Activated CD8-positive, alpha-beta T cell treated with anti-CD3 and anti-CD28 coated beads for 36 hours (primary cell): Measurements from ENCODE around the gene RPS6KL1. TPM values are rescaled to one million over a fixed set of nuclear protein-coding genes. Genes with fewer than 3 reads are reported as not detected.

Experiments used
- ATAC-seq: fragments of 200-7000 bp; cut with Tn5 transposase; one replicate; pipeline ENCODE4 v1.10.0; 2021; ENCODE audit warnings: mild to moderate bottlenecking, moderate library complexity
- CTCF ChIA-PET: fragments of 350-600 bp; sonication (Branson Sonifier 250); formaldehyde crosslinking; loops from one replicate; lab custom pipeline; 2021; ENCODE audit warnings: antibody characterized with exemption; lab: Charles Lee
- POLR2A ChIA-PET: fragments of 350-600 bp; sonication (Branson Sonifier 250); formaldehyde crosslinking; loops from one replicate; lab custom pipeline; 2021; ENCODE audit warnings: antibody characterized with exemption; lab: Charles Lee
- DNase-seq: peaks from one replicate; pipeline ENCODE4 v3.0.0-alpha.2; 2020
- H3K27ac Mint-ChIP-seq: one replicate; pipeline ENCODE4 v1.8.0; 2021; ENCODE audit warnings: mild to moderate bottlenecking, mixed read lengths
- H3K27me3 Mint-ChIP-seq: one replicate; pipeline ENCODE4 v1.8.0; 2021; ENCODE audit warnings: mixed read lengths
- H3K36me3 Mint-ChIP-seq: one replicate; pipeline ENCODE4 v1.8.0; 2021; ENCODE audit warnings: low read depth, mixed read lengths
- H3K4me1 Mint-ChIP-seq: one replicate; pipeline ENCODE4 v1.8.0; 2021; ENCODE audit warnings: low read depth, mixed read lengths
- H3K4me3 Mint-ChIP-seq: one replicate; pipeline ENCODE4 v1.8.0; 2021; ENCODE audit warnings: mild to moderate bottlenecking, moderate library complexity, mixed read lengths
- H3K9me3 Mint-ChIP-seq: one replicate; pipeline ENCODE4 v1.8.0; 2021; ENCODE audit warnings: mixed read lengths
- intact Hi-C: fragments of 100-400 bp; cut with micrococcal nuclease; formaldehyde crosslinking; loops from one replicate; pipeline ENCODE4 v1.10.0; 2022
- total RNA-seq, 2 experiments: library from RNA; stranded (reverse); gene quantifications; one replicate each; pipeline ENCODE4 v1.2.3, GENCODE V29; 2021
- TF ChIP-seq, protein P1 (sequence below): fragments of 200-600 bp; IDR thresholded peaks from one replicate; pipeline ENCODE4 v1.8.0; 2022; ENCODE audit warnings: antibody characterized with exemption, mild to moderate bottlenecking

RPS6KL1 gene
- total RNA-seq, 2 experiments from 2014 or later: 4.1 to 5.1 TPM

DNA sequence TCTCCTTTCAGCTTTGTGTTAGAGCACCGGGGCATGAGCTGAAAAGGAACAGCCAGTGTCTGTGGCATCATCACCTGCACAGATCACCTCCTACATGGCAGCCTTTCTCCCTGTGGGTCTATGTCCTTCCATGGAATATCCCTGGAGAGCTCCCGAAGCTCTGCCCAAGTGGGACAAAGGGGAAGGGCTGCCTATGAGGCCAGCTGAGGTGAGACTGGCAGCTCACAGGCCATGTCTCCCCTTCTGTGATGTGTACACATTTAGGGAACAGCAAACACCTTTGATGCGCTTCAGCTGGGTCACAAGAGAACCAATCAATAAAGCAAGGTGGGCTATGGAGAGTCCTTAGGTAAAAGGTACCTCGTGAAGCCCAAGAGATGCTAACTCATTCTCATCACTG, 51.2 kb downstream of the RPS6KL1 start:
- no peaks in the 10 kb centered on the region for H3K36me3 Mint-ChIP-seq
- intact Hi-C loops: no loop called here
- peaks cover 28% of the 10 kb centered on the region for H3K4me1 Mint-ChIP-seq
- no peak overlapping the region for H3K27ac Mint-ChIP-seq
- no peak for ATAC-seq
- no peaks in the 10 kb centered on the region for H3K9me3 Mint-ChIP-seq
- TF ChIP-seq, protein P1, sequence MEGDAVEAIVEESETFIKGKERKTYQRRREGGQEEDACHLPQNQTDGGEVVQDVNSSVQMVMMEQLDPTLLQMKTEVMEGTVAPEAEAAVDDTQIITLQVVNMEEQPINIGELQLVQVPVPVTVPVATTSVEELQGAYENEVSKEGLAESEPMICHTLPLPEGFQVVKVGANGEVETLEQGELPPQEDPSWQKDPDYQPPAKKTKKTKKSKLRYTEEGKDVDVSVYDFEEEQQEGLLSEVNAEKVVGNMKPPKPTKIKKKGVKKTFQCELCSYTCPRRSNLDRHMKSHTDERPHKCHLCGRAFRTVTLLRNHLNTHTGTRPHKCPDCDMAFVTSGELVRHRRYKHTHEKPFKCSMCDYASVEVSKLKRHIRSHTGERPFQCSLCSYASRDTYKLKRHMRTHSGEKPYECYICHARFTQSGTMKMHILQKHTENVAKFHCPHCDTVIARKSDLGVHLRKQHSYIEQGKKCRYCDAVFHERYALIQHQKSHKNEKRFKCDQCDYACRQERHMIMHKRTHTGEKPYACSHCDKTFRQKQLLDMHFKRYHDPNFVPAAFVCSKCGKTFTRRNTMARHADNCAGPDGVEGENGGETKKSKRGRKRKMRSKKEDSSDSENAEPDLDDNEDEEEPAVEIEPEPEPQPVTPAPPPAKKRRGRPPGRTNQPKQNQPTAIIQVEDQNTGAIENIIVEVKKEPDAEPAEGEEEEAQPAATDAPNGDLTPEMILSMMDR: no peak
- no peak for DNase-seq
- H3K4me3 Mint-ChIP-seq: no peak overlapping the region
- H3K27me3 Mint-ChIP-seq: no peaks in the 10 kb centered on the region
- POLR2A ChIA-PET: interaction anchor here (1.1 to 3.7 kb wide), 3 partner anchors 9 to 11 kb away, joined by 3 to 24 read pairs (median 17); partner anchors contain the start of gene DLST
- CTCF ChIA-PET: interaction anchor here (0.7 to 16.8 kb wide), 6 partner anchors 9 to 74 kb away, joined by 3 to 334 read pairs (median 4); no protein-coding TSS in a partner anchor

- Mint-ChIP-seq H3K9me3 (no peaks in the 10 kb centered on the region), H3K4me1 (peaks cover 21% of the 10 kb centered on the region), H3K36me3 (no peaks in the 10 kb centered on the region), H3K4me3 (no peak overlapping the region), H3K27ac (no peak overlapping the region), H3K27me3 (no peaks in the 10 kb centered on the region)
- TF ChIP-seq, protein P1: no peak
- POLR2A ChIA-PET: interaction anchor here (0.8 to 3.6 kb wide), 4 partner anchors 9 to 37 kb away, joined by 5 to 23 read pairs (median 6); partner anchors contain the start of gene DLST
- CTCF ChIA-PET: interaction anchor here (0.6 to 17.3 kb wide), 7 partner anchors 7 to 37 kb away, joined by 4 to 528 read pairs (median 8); partner anchors contain the start of gene PROX2
- ATAC-seq: no peak
- no peak for DNase-seq
- intact Hi-C loops: loop anchor here (10.0 kb wide), 1 partner anchor 216 kb away; no protein-coding TSS in a partner anchor
These were observed 54.3 kb downstream of the RPS6KL1 start for GRCh38 chr14:74868739-74869138.

- Mint-ChIP-seq H3K9me3 (no peaks in the 10 kb centered on the region), H3K4me3 (peak overlapping the region; percentile 28), H3K27ac (peak overlapping the region; percentile 78), H3K4me1 (peaks cover 21% of the 10 kb centered on the region), H3K27me3 (no peaks in the 10 kb centered on the region), H3K36me3 (no peaks in the 10 kb centered on the region)
- TF ChIP-seq, protein P1: no peak
- ChIA-PET POLR2A (interaction anchor here (1.0 to 3.6 kb wide), 4 partner anchors 8 to 38 kb away, joined by 5 to 23 read pairs (median 7); partner anchors contain the start of genes DLST and PROX2), CTCF (interaction anchor here (1.0 to 17.3 kb wide), 10 partner anchors 8 to 259 kb away, joined by 3 to 528 read pairs (median 7); partner anchors contain the start of gene PROX2)
- peak; percentile 87 for DNase-seq
- ATAC-seq: peak; percentile 97
- intact Hi-C loops: loop anchor here (10.0 kb wide), 1 partner anchor 217 kb away; no protein-coding TSS in a partner anchor
These were observed 55.4 kb downstream of the RPS6KL1 start for GRCh38 chr14:74867673-74868072.

GRCh38 chr14:74866708-74867389, 56.2 kb downstream of the RPS6KL1 start:
- DNase-seq (no peak), ATAC-seq (no peak)
- TF ChIP-seq, protein P1: no peak
- H3K4me1 Mint-ChIP-seq: peaks cover 21% of the 10 kb centered on the region
- POLR2A ChIA-PET: interaction anchor here (1.8 to 3.6 kb wide), 2 partner anchors 9 to 15 kb away, joined by 7 to 23 read pairs; partner anchors contain the start of genes DLST and PROX2
- H3K9me3 Mint-ChIP-seq: no peaks in the 10 kb centered on the region
- no peak overlapping the region for H3K4me3 Mint-ChIP-seq
- H3K27me3 Mint-ChIP-seq: no peaks in the 10 kb centered on the region
- CTCF ChIA-PET: interaction anchor here (1.0 to 17.3 kb wide), 9 partner anchors 9 to 258 kb away, joined by 3 to 528 read pairs (median 8); partner anchors contain the start of gene PROX2
- no peaks in the 10 kb centered on the region for H3K36me3 Mint-ChIP-seq
- intact Hi-C loops: loop anchor here (10.0 kb wide), 1 partner anchor 218 kb away; no protein-coding TSS in a partner anchor
- H3K27ac Mint-ChIP-seq: peak overlapping the region; percentile 78
